K562 (cell line): ENCODE results near the gene SVBP. TPM values are rescaled to one million over a fixed set of nuclear protein-coding genes. Genes with fewer than 3 reads are reported as not detected.
A peak's percentile ranks its signal among the peaks of the same experiment; 100 is the strongest.

Experiments used
- ATAC-seq: fragments of 200-7000 bp; cut with Tn5 transposase; 3 replicates; pipeline ENCODE4 v1.9.1; 2020; ENCODE audit warnings: moderate library complexity
- BruUV-seq: library from RNA; stranded (reverse); fragments of 400-500 nt; replicated peaks from 2 replicates; lab custom pipeline; 2021; lab: Mats Ljungman, UMichigan
- CTCF ChIA-PET: fragments of 300-600 bp; formaldehyde crosslinking; extraction: SDS; loops from one replicate; lab custom pipeline; 2021; ENCODE audit warnings: low intra/inter-chr PET ratio; lab: Yijun Ruan, JAX
- POLR2A ChIA-PET: fragments of 300-600, 350-650 bp; sonication (Branson Sonifier 250); formaldehyde crosslinking; extraction: SDS; loops from one replicate; lab custom pipeline; 2021; ENCODE audit warnings: antibody characterized with exemption, inconsistent platforms; lab: Yijun Ruan, JAX
- DNase-seq, 4 experiments: peaks; one replicate each; pipeline versions ENCODE4 v3.0.0 to v3.0.0-alpha.2; 2011 to 2018; ENCODE audit warnings: low spot score in 3 of 4, mixed read lengths in 3 of 4; ENCODE audit errors: extremely low read depth in 1 of 4
- FAIRE-seq: peaks from 2 replicates; lab custom pipeline; 2011; peaks lifted over from hg19 to GRCh38; lab: Jason Lieb, UNC
- H2AFZ ChIP-seq: 2 replicates; pipeline ENCODE4 v1.6.0; 2011; ENCODE audit warnings: low read depth, low read length, control low read depth, inconsistent platforms
- H3K27ac ChIP-seq: fragments of 200-600 bp; 3 replicates; pipeline ENCODE4 v1.8.0; 2011; ENCODE audit warnings: low read depth, mild to moderate bottlenecking, control low read depth, inconsistent platforms, low read length, moderate library complexity, mixed read lengths; ENCODE audit errors: extremely low read depth
- H3K27me3 ChIP-seq, 2 experiments: fragments of 300-600 bp in 1 of 2; 2 replicates in 1 of 2; 3 replicates in 1 of 2; pipeline versions ENCODE4 v1.6.0 to v1.8.0; 2011; ENCODE audit warnings: inconsistent platforms in 2 of 2, low read length in 2 of 2, mild to moderate bottlenecking in 1 of 2, mixed read lengths in 1 of 2, moderate library complexity in 1 of 2; ENCODE audit not compliant: control insufficient read depth in 2 of 2, insufficient read depth in 2 of 2
- H3K36me3 ChIP-seq: fragments of 300-600 bp; 3 replicates; pipeline ENCODE4 v1.8.0; 2011; ENCODE audit warnings: mild to moderate bottlenecking, low read length, inconsistent platforms; ENCODE audit not compliant: control insufficient read depth, insufficient read depth
- H3K4me1 ChIP-seq, 2 experiments: fragments of 200-600 bp in 1 of 2; replicated peaks in 1 of 2; 2 replicates in 1 of 2; 3 replicates in 1 of 2; pipeline versions ENCODE4 v1.5.1 to v1.8.0; 2011; ENCODE audit warnings: inconsistent platforms in 2 of 2, low read length in 2 of 2, mild to moderate bottlenecking in 1 of 2, mixed read lengths in 1 of 2, moderate library complexity in 1 of 2; ENCODE audit not compliant: control insufficient read depth in 2 of 2, insufficient read depth in 2 of 2
- H3K4me2 ChIP-seq: 2 replicates; pipeline ENCODE4 v1.6.1; 2011; ENCODE audit warnings: low read length, control low read depth, inconsistent platforms, mixed read lengths; ENCODE audit not compliant: insufficient read depth
- H3K4me3 ChIP-seq: fragments of 200-600 bp; sonication (generic), shearing (Covaris generic); 2 replicates; pipeline ENCODE4 v1.5.1; 2016; ENCODE audit warnings: control low read depth, inconsistent platforms
- H3K79me2 ChIP-seq: fragments of 200-600 bp; 3 replicates; pipeline ENCODE4 v1.8.0; 2011; ENCODE audit warnings: low read length, inconsistent platforms; ENCODE audit not compliant: control insufficient read depth, insufficient read depth
- H3K9ac ChIP-seq, 2 experiments: 2 replicates each; pipeline versions ENCODE4 v1.6.0 to v1.6.1; 2011; ENCODE audit warnings: low read depth in 2 of 2, low read length in 2 of 2, control low read depth in 1 of 2, inconsistent platforms in 1 of 2, mild to moderate bottlenecking in 1 of 2, mixed read lengths in 1 of 2; ENCODE audit not compliant: insufficient read depth in 1 of 2
- H3K9me1 ChIP-seq: one replicate; pipeline ENCODE4 v1.6.0; 2011; ENCODE audit warnings: inconsistent platforms, mild to moderate bottlenecking, low read length, moderate library complexity; ENCODE audit not compliant: control insufficient read depth, insufficient read depth
- H3K9me3 ChIP-seq: replicated peaks from 2 replicates; pipeline ENCODE4 v1.5.1; 2011; ENCODE audit warnings: low read depth, low read length, inconsistent platforms; ENCODE audit not compliant: control insufficient read depth, insufficient read depth
- H4K20me1 ChIP-seq: replicated peaks from 2 replicates; pipeline ENCODE4 v1.6.1; 2011; ENCODE audit warnings: low read length, inconsistent platforms, mixed read lengths; ENCODE audit not compliant: control insufficient read depth, insufficient read depth
- CC2D1A ChIP-seq: fragments of 450-650 bp; IDR thresholded peaks from 2 replicates; pipeline ENCODE4 v1.6.1; 2017; ENCODE audit warnings: mild to moderate bottlenecking
- DEAF1 ChIP-seq: fragments of 450-650 bp; formaldehyde crosslinking; IDR thresholded peaks from 2 replicates; pipeline ENCODE4 v1.4.0; 2020; ENCODE audit warnings: mild to moderate bottlenecking, moderate library complexity
- E2F8 ChIP-seq: fragments of 450-650 bp; IDR thresholded peaks from 2 replicates; pipeline ENCODE4 v1.7.1; 2018; ENCODE audit warnings: mild to moderate bottlenecking, low read depth; ENCODE audit not compliant: partially characterized antibody
- HMGN3 ChIP-seq: IDR thresholded peaks from 2 replicates; pipeline ENCODE4 v1.6.1; 2011; ENCODE audit warnings: borderline replicate concordance, low read depth, mild to moderate bottlenecking, mixed read lengths, low read length; ENCODE audit not compliant: insufficient read length; ENCODE audit errors: extremely low read depth
- MAZ ChIP-seq, 2 experiments: fragments of 450-650 bp in 1 of 2; sonication (generic) in 1 of 2; formaldehyde crosslinking; IDR thresholded peaks in 1 of 2; conservative IDR thresholded peaks in 1 of 2; 2 replicates each; pipeline versions ENCODE4 v1.4.0 to v1.5.0; 2020; ENCODE audit warnings: mild to moderate bottlenecking in 1 of 2, missing genetic modification reagents in 1 of 2
- NR1H2 ChIP-seq: sonication (generic); formaldehyde crosslinking; IDR thresholded peaks from 2 replicates; pipeline ENCODE4 v1.4.0; 2020; ENCODE audit warnings: mild to moderate bottlenecking, missing genetic modification reagents
- POLR2H ChIP-seq: IDR thresholded peaks from 2 replicates; pipeline ENCODE4 v1.6.1; 2016; ENCODE audit warnings: missing genetic modification characterization, low read depth, mild to moderate bottlenecking, control low read depth, missing compliant biosample characterization, moderate library complexity
- RAD21 ChIP-seq, 2 experiments: fragments of 250-450 bp in 1 of 2; fragments of 450-650 bp in 1 of 2; sonication (Bioruptor Pico) in 1 of 2; formaldehyde crosslinking in 1 of 2; IDR thresholded peaks in 1 of 2; conservative IDR thresholded peaks in 1 of 2; 2 replicates each; pipeline versions ENCODE4 v1.4.0 to v1.8.0; 2020 to 2022; ENCODE audit warnings: mild to moderate bottlenecking in 2 of 2, moderate library complexity in 1 of 2
- RB1 ChIP-seq: fragments of 450-650 bp; IDR thresholded peaks from 2 replicates; pipeline ENCODE4 v1.6.1; 2017; ENCODE audit warnings: low read depth, mild to moderate bottlenecking
- ZNF133 ChIP-seq: fragments of 250-450 bp; sonication (Bioruptor Pico); IDR thresholded peaks from 2 replicates; pipeline ENCODE4 v1.4.0; 2020; ENCODE audit warnings: mild to moderate bottlenecking
- in situ Hi-C: fragments of 300-500 bp; cut with MboI; formaldehyde crosslinking; loops from 4 replicates; pipeline ENCODE4 v1.15.0; 2018; ENCODE audit warnings: inconsistent platforms, mixed read lengths
- intact Hi-C: fragments of 100-400 bp; cut with micrococcal nuclease; formaldehyde crosslinking; loops from 2 replicates; pipeline ENCODE4 v1.14.2; 2022
- polyA plus RNA-seq, 8 experiments: library from polyadenylated mRNA; depleted of rRNA in 4 of 8; stranded (reverse) in 5 of 8; unstranded in 3 of 8; fragments of >200 nt; fragmentation: Nextera tagmentation in 2 of 8; fragmentation: Illumina TruSeq in 1 of 8; extraction: Ambion mirVana in 2 of 8; extraction: Trizol in 1 of 8; gene quantifications; 2 replicates each; pipeline versions ENCODE4 v1.2.1 to v1.2.3, GENCODE V29; 2011 to 2014; ENCODE audit warnings: inconsistent platforms in 1 of 8, missing spikeins in 1 of 8
- total RNA-seq, 7 experiments: library from RNA; depleted of rRNA in 6 of 7; stranded (reverse); fragments of >200 nt in 6 of 7; fragmentation: Illumina TruSeq in 2 of 7; extraction: Trizol in 2 of 7; gene quantifications; 2 replicates each; pipeline versions ENCODE4 v1.2.1 to v1.2.3, GENCODE V29; 2011 to 2021; ENCODE audit warnings: low replicate concordance in 1 of 7
- TF ChIP-seq, protein P1 (sequence below): fragments of 200-800 bp; sonication (Bioruptor generic); IDR thresholded peaks from 2 replicates; pipeline ENCODE4 v1.6.1; 2017; ENCODE audit warnings: missing genetic modification characterization, missing compliant biosample characterization
- TF ChIP-seq, protein P2 (sequence below), 3 experiments: IDR thresholded peaks in 2 of 3; conservative IDR thresholded peaks in 1 of 3; 2 replicates each; pipeline ENCODE4 v1.5.1; 2011 to 2012; ENCODE audit warnings: low read length in 3 of 3, mild to moderate bottlenecking in 3 of 3, control low read depth in 2 of 3, improper control_type of control experiment in 1 of 3, inconsistent platforms in 1 of 3, low read depth in 1 of 3, mixed read lengths in 1 of 3, moderate library complexity in 1 of 3; ENCODE audit not compliant: insufficient read depth in 2 of 3

SVBP gene
- total and polyA plus RNA-seq, 9 of the 15 experiments (the other 6 are each of a cell fraction or from before 2014, with no cell fraction given) = 31.7 to 49.7 (median 40.0) TPM

- intact Hi-C loops (loop anchor here (1.0 to 2.0 kb wide), 2 partner anchors 135 to 295 kb away; no protein-coding TSS in a partner anchor), in situ Hi-C loops (loop anchor here (5.0 kb wide), 1 partner anchor 294 kb away; no protein-coding TSS in a partner anchor)
- peaks cover 85% of the 10 kb centered on the region for H3K36me3 ChIP-seq
- no peaks in the 10 kb centered on the region; a peak in 1 of 5 replicates for H3K4me1 ChIP-seq
- no peaks in the 10 kb centered on the region for H4K20me1 ChIP-seq
- POLR2A ChIA-PET = interaction anchor here (0.5 to 5.2 kb wide), 6 partner anchors 11 to 449 kb away, joined by 3 to 27 read pairs (median 4); partner anchors contain the start of genes C1orf50 and P3H1
- H3K79me2 ChIP-seq = no peaks in the 10 kb centered on the region
- H3K27ac ChIP-seq = no peak overlapping the region
- DNase-seq (peak; percentile 75 to 80 (median 76)), ATAC-seq (peak; percentile 94), FAIRE-seq (peak; percentile 89)
- BruUV-seq = no TSS peak
- H3K9me1 ChIP-seq = no peaks in the 10 kb centered on the region
- no peak overlapping the region for H2AFZ ChIP-seq
- CTCF ChIA-PET = interaction anchor here (0.6 to 2.6 kb wide), 5 partner anchors 136 to 637 kb away, joined by 3 to 65 read pairs (median 3); no protein-coding TSS in a partner anchor
- no peak overlapping the region for H3K9ac ChIP-seq
- no peak overlapping the region for H3K4me3 ChIP-seq
- no peaks in the 10 kb centered on the region for H3K9me3 ChIP-seq
- no peak overlapping the region for H3K4me2 ChIP-seq
- no peaks in the 10 kb centered on the region for H3K27me3 ChIP-seq
- TF ChIP-seq ZNF133 (CRISPR knock-in tag) = no peak
- TF ChIP-seq DEAF1 (CRISPR knock-in tag) = peak; percentile 93
- TF ChIP-seq E2F8 = peak; percentile 34
- TF ChIP-seq, protein P1, sequence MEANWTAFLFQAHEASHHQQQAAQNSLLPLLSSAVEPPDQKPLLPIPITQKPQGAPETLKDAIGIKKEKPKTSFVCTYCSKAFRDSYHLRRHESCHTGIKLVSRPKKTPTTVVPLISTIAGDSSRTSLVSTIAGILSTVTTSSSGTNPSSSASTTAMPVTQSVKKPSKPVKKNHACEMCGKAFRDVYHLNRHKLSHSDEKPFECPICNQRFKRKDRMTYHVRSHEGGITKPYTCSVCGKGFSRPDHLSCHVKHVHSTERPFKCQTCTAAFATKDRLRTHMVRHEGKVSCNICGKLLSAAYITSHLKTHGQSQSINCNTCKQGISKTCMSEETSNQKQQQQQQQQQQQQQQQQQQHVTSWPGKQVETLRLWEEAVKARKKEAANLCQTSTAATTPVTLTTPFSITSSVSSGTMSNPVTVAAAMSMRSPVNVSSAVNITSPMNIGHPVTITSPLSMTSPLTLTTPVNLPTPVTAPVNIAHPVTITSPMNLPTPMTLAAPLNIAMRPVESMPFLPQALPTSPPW (CRISPR knock-in tag) = 0 out of 2 replicates have a peak, but pooled peaks have one; percentile 12
- no peak for TF ChIP-seq HMGN3
- peak; percentile 92 to 97 for TF ChIP-seq RAD21 (CRISPR knock-in tag; conservative IDR thresholded peaks at IDR 0.05 in 1 of 2, IDR thresholded peaks at IDR 0.05 in 1 of 2)
- TF ChIP-seq POLR2H (tag) = no peak
- TF ChIP-seq, protein P2, sequence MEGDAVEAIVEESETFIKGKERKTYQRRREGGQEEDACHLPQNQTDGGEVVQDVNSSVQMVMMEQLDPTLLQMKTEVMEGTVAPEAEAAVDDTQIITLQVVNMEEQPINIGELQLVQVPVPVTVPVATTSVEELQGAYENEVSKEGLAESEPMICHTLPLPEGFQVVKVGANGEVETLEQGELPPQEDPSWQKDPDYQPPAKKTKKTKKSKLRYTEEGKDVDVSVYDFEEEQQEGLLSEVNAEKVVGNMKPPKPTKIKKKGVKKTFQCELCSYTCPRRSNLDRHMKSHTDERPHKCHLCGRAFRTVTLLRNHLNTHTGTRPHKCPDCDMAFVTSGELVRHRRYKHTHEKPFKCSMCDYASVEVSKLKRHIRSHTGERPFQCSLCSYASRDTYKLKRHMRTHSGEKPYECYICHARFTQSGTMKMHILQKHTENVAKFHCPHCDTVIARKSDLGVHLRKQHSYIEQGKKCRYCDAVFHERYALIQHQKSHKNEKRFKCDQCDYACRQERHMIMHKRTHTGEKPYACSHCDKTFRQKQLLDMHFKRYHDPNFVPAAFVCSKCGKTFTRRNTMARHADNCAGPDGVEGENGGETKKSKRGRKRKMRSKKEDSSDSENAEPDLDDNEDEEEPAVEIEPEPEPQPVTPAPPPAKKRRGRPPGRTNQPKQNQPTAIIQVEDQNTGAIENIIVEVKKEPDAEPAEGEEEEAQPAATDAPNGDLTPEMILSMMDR (IDR thresholded peaks at IDR 0.05 in 2 of 3, conservative IDR thresholded peaks at IDR 0.05 in 1 of 3; ENCODE audit: insufficient read depth in 2 of 3, low read depth in 1 of 3, low read length in 3 of 3) = peak; percentile 84 to 94 (median 94)
- peak; percentile 50; the same call in 1 of the 2 replicates for TF ChIP-seq RB1
- peak in 1 of 2 experiments; percentile 63; a peak in 2 of 4 replicates for TF ChIP-seq MAZ (CRISPR knock-in tag; conservative IDR thresholded peaks at IDR 0.05 in 1 of 2, IDR thresholded peaks at IDR 0.05 in 1 of 2)
- TF ChIP-seq CC2D1A = peak; percentile 81
- 0 out of 2 replicates have a peak, but pooled peaks have one; percentile 31 for TF ChIP-seq NR1H2 (CRISPR knock-in tag)
These were observed 39.3 kb downstream of the SVBP start for GRCh38 chr1:42777852-42778251.
